ENCODE results near the gene SLC16A3. TPM values are rescaled to one million over a fixed set of nuclear protein-coding genes. Genes with fewer than 3 reads are reported as not detected.

SLC16A3 gene
- polyA plus RNA-seq, 3 donors = 26.3 to 103 (median 35.3) TPM

DNA sequence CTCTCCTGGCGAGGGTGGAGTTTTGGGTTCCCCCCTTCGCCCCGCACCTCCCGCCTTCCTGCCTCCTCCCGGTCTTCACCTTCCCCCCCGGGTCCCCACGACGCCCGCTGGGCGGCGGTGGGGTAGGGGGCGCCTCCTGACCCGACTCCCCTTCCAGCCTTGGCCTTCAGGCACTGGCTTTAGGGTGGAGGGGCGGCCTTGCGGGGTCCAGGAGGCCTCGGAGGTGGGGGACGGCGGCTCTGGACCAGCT, 2.4 kb downstream of the SLC16A3 start:
- Histone ChIP-seq H2AFZ (ENCODE audit: insufficient read depth, low read depth, low read length, poor library complexity, severe bottlenecking) (no peak overlapping the region), H3K27me3 (ENCODE audit: control insufficient read depth in 2 of 2, insufficient read depth in 2 of 2, low read length in 2 of 2) (no peaks in the 10 kb centered on the region), H3K36me3 (replicated peaks in 1 of 2; ENCODE audit: control insufficient read depth in 1 of 2, insufficient read depth in 2 of 2, low read length in 2 of 2) (peaks cover 14 to 29% of the 10 kb centered on the region in 2 donors), H3K9me3 (replicated peaks in 1 of 2; ENCODE audit: control insufficient read depth in 1 of 2, insufficient read depth in 1 of 2, low read length in 2 of 2) (no peaks in the 10 kb centered on the region), H3K4me2 (replicated peaks; ENCODE audit: extremely low read depth, low read length, poor library complexity, severe bottlenecking) (peak overlapping the region; percentile 98), H3K4me3 (replicated peaks in 1 of 3; ENCODE audit: low read depth in 2 of 3, low read length in 3 of 3) (peak overlapping the region; percentile 90 to 100 (median 100)), H4K20me1 (ENCODE audit: insufficient read depth, low read length) (peaks cover 73% of the 10 kb centered on the region), H3K9ac (ENCODE audit: insufficient read depth, low read length, poor library complexity, severe bottlenecking) (peak overlapping the region; percentile 96), H3K27ac (ENCODE audit: low read depth in 1 of 2, low read length in 2 of 2) (peak overlapping the region; percentile 78 to 95), H3K79me2 (ENCODE audit: insufficient read depth, low read length) (peaks cover 94% of the 10 kb centered on the region), H3K4me1 (ENCODE audit: control insufficient read depth in 1 of 2, insufficient read depth in 2 of 2, low read length in 2 of 2) (peaks cover 72 to 87% of the 10 kb centered on the region in 2 donors)
- Mint-ChIP-seq H3K36me3 (peaks cover 6 to 33% of the 10 kb centered on the region in 2 donors), H3K27me3 (ENCODE audit: low read depth in 3 of 3) (no peaks in the 10 kb centered on the region), H3K27ac (peak overlapping the region in 6 of 7 donors; percentile 33 to 83 (median 77)), H3K9me3 (no peaks in the 10 kb centered on the region), H3K4me1 (peaks cover 48% of the 10 kb centered on the region), H3K4me3 (peak overlapping the region; percentile 80 to 99)
- no peak for DNase-seq
- TF ChIP-seq, protein P1, sequence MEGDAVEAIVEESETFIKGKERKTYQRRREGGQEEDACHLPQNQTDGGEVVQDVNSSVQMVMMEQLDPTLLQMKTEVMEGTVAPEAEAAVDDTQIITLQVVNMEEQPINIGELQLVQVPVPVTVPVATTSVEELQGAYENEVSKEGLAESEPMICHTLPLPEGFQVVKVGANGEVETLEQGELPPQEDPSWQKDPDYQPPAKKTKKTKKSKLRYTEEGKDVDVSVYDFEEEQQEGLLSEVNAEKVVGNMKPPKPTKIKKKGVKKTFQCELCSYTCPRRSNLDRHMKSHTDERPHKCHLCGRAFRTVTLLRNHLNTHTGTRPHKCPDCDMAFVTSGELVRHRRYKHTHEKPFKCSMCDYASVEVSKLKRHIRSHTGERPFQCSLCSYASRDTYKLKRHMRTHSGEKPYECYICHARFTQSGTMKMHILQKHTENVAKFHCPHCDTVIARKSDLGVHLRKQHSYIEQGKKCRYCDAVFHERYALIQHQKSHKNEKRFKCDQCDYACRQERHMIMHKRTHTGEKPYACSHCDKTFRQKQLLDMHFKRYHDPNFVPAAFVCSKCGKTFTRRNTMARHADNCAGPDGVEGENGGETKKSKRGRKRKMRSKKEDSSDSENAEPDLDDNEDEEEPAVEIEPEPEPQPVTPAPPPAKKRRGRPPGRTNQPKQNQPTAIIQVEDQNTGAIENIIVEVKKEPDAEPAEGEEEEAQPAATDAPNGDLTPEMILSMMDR (IDR thresholded peaks at IDR 0.05) = peak; percentile 60
- 0% methylated on average over 5 of the region's 18 CpGs for WGBS (ENCODE audit: insufficient coverage)
- intact Hi-C loops (cut with micrococcal nuclease) = loop anchor here (2.0 to 10.0 kb wide), 3 partner anchors 14 to 196 kb away; partner anchors contain the start of genes DCXR (in 1 of the 2) and RAC3 (in 1 of the 2)

DNA sequence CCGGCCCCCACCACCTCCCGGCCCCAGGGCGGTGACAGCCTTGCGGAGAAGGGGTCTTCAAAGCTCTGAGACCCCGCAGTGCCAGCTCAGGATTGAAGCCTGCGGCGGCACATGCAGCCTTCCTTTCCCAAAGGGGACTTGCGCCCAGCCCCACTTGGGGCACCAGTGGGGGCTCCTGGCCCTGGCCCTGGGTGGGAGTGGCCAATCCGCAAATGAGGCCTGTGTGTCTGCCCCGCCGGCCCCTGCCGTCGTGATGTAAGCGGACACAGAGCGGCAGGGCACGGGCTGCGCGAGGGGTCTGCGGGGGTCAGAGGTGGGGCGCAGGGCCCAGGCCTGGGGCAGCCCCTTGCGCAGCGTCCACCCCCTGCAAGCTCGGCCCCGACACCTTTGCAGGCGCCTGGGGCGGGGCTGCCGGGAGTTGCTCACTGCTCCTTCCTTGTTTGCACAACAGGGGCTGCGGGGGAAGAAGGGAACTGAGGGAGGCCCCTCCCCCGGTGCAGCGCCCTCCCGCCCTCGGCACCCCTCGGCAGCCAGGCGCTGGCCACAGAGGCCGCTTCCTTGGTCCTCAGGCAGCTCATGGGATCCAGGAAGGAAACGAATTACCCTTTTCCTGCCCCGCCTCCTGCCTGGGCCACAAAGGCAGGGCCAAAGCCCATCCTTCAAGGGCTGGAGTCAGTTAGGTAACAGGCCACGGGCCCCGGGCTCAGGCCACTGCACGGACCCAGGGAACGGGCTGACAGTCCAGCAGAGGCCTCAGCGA, 2.9 kb downstream of the SLC16A3 start:
- peak overlapping the region in 6 of 7 donors; percentile 70 to 83 (median 80) for H3K27ac Mint-ChIP-seq
- H3K79me2 ChIP-seq (ENCODE audit: insufficient read depth, low read length) = peaks cover 98% of the 10 kb centered on the region

More for the DNA sequence above, 2.9 kb downstream of the SLC16A3 start:
- Mint-ChIP-seq H3K4me1 (peaks cover 51% of the 10 kb centered on the region), H3K4me3 (peak overlapping the region; percentile 80 to 99), H3K27me3 (ENCODE audit: low read depth in 3 of 3) (no peaks in the 10 kb centered on the region), H3K9me3 (no peaks in the 10 kb centered on the region), H3K36me3 (peaks cover 6 to 34% of the 10 kb centered on the region in 2 donors)
- no peaks in the 10 kb centered on the region for H3K27me3 ChIP-seq (ENCODE audit: control insufficient read depth in 2 of 2, insufficient read depth in 2 of 2, low read length in 2 of 2)
- peaks cover 78% of the 10 kb centered on the region for H4K20me1 ChIP-seq (ENCODE audit: insufficient read depth, low read length)
- H3K9ac ChIP-seq (ENCODE audit: insufficient read depth, low read length, poor library complexity, severe bottlenecking) = peak overlapping the region; percentile 96
- H3K9me3 ChIP-seq (replicated peaks in 1 of 2; ENCODE audit: control insufficient read depth in 1 of 2, insufficient read depth in 1 of 2, low read length in 2 of 2) = no peaks in the 10 kb centered on the region
- TF ChIP-seq, protein P1 (IDR thresholded peaks at IDR 0.05) = no peak
- peaks cover 19 to 34% of the 10 kb centered on the region in 2 donors for H3K36me3 ChIP-seq (replicated peaks in 1 of 2; ENCODE audit: control insufficient read depth in 1 of 2, insufficient read depth in 2 of 2, low read length in 2 of 2)
- no peak overlapping the region for H2AFZ ChIP-seq (ENCODE audit: insufficient read depth, low read depth, low read length, poor library complexity, severe bottlenecking)
- peaks cover 75 to 87% of the 10 kb centered on the region in 2 donors for H3K4me1 ChIP-seq (ENCODE audit: control insufficient read depth in 1 of 2, insufficient read depth in 2 of 2, low read length in 2 of 2)
- intact Hi-C loops (cut with micrococcal nuclease) = loop anchor here (2.0 to 10.0 kb wide), 3 partner anchors 15 to 197 kb away; partner anchors contain the start of genes DCXR (in 1 of the 2) and RAC3 (in 1 of the 2)
- peak overlapping the region; percentile 78 to 95 for H3K27ac ChIP-seq (ENCODE audit: low read depth in 1 of 2, low read length in 2 of 2)
- peak; percentile 85 to 89 (median 87) for DNase-seq
- under 1% methylated on average over 42 of the region's 42 CpGs for WGBS (ENCODE audit: insufficient coverage)
- peak overlapping the region; percentile 90 to 100 (median 100) for H3K4me3 ChIP-seq (replicated peaks in 1 of 3; ENCODE audit: low read depth in 2 of 3, low read length in 3 of 3)
- peak overlapping the region; percentile 98 for H3K4me2 ChIP-seq (replicated peaks; ENCODE audit: extremely low read depth, low read length, poor library complexity, severe bottlenecking)
